WERI-Rb-1 (cell line): ENCODE measurements around the gene NDST3.

Source experiments
- DNase-seq: peaks from one replicate; pipeline ENCODE4 v3.0.0-alpha.2; 2020
- H3K27ac ChIP-seq: fragments of 250-450 bp; sonication (Bioruptor Pico); 2 replicates; pipeline ENCODE4 v1.5.1; 2020; ENCODE audit warnings: mild to moderate bottlenecking, moderate library complexity
- H3K27me3 ChIP-seq: fragments of 250-450 bp; sonication (Bioruptor Pico); 2 replicates; pipeline ENCODE4 v1.5.1; 2021; ENCODE audit warnings: mild to moderate bottlenecking, low read depth, moderate library complexity; ENCODE audit not compliant: insufficient read depth, severe bottlenecking
- H3K36me3 ChIP-seq: fragments of 250-450 bp; sonication (Bioruptor Pico); 2 replicates; pipeline ENCODE4 v1.5.1; 2020; ENCODE audit warnings: mild to moderate bottlenecking, moderate library complexity
- H3K4me3 ChIP-seq: 2 replicates; pipeline ENCODE4 v1.5.1; 2011; ENCODE audit warnings: low read depth, mild to moderate bottlenecking, control low read depth, low read length
- H3K9me3 ChIP-seq: fragments of 250-450 bp; sonication (Bioruptor Pico); 2 replicates; pipeline ENCODE4 v1.5.1; 2021; ENCODE audit warnings: mild to moderate bottlenecking, moderate library complexity; ENCODE audit not compliant: severe bottlenecking
- CTCF ChIP-seq: IDR thresholded peaks from 2 replicates; pipeline ENCODE4 v1.5.1; 2011; ENCODE audit warnings: low read depth, mild to moderate bottlenecking, control low read depth, inconsistent platforms, low read length

The NDST3 gene

GRCh38 chr4:118112117-118113046, 78.1 kb downstream of the NDST3 start:
- H3K27ac ChIP-seq: no peak overlapping the region
- no peaks in the 10 kb centered on the region for H3K36me3 ChIP-seq
- no peaks in the 10 kb centered on the region for H3K27me3 ChIP-seq
- no peak overlapping the region for H3K4me3 ChIP-seq
- H3K9me3 ChIP-seq: no peaks in the 10 kb centered on the region
- TF ChIP-seq CTCF: no peak
- DNase-seq: no peak

GRCh38 chr4:118113220-118113619, 78.9 kb downstream of the NDST3 start:
- TF ChIP-seq CTCF: no peak
- no peaks in the 10 kb centered on the region for H3K9me3 ChIP-seq
- no peaks in the 10 kb centered on the region for H3K27me3 ChIP-seq
- H3K36me3 ChIP-seq: no peaks in the 10 kb centered on the region
- H3K4me3 ChIP-seq: no peak overlapping the region
- H3K27ac ChIP-seq: no peak overlapping the region
- DNase-seq: no peak

- Histone ChIP-seq H3K27me3 (no peaks in the 10 kb centered on the region), H3K36me3 (no peaks in the 10 kb centered on the region), H3K27ac (no peak overlapping the region), H3K4me3 (no peak overlapping the region), H3K9me3 (no peaks in the 10 kb centered on the region)
- TF ChIP-seq CTCF: no peak
- DNase-seq: no peak
These were observed 80.4 kb downstream of the NDST3 start for GRCh38 chr4:118114720-118115119.

GRCh38 chr4:118120120-118120760, 86.0 kb downstream of the NDST3 start:
- TF ChIP-seq CTCF: no peak
- Histone ChIP-seq H3K9me3 (no peaks in the 10 kb centered on the region), H3K4me3 (no peak overlapping the region), H3K27me3 (no peaks in the 10 kb centered on the region), H3K27ac (no peak overlapping the region), H3K36me3 (no peaks in the 10 kb centered on the region)
- DNase-seq: no peak

- Histone ChIP-seq H3K9me3 (peaks cover 2% of the 10 kb centered on the region), H3K4me3 (no peak overlapping the region), H3K27me3 (no peaks in the 10 kb centered on the region), H3K36me3 (no peaks in the 10 kb centered on the region), H3K27ac (no peak overlapping the region)
- no peak for DNase-seq
- no peak for TF ChIP-seq CTCF
These were observed 90.7 kb downstream of the NDST3 start for GRCh38 chr4:118124997-118125396.
